Daoy (cell line): ENCODE data around the gene PCSK2. TPM values are rescaled to one million over a fixed set of nuclear protein-coding genes. Genes with fewer than 3 reads are reported as not detected.

ENCODE experiments used
- DNase-seq: peaks from one replicate; pipeline ENCODE4 v3.0.0-alpha.2; 2015; ENCODE audit warnings: low read depth
- total RNA-seq: library from RNA; depleted of rRNA; stranded (reverse); fragments of >200 nt; shearing (Covaris generic); gene quantifications from 2 replicates; pipeline ENCODE4 v1.2.3, GENCODE V29; 2014

Gene PCSK2
- total RNA-seq, 1 experiment from 2014 or later = not detected

DNA sequence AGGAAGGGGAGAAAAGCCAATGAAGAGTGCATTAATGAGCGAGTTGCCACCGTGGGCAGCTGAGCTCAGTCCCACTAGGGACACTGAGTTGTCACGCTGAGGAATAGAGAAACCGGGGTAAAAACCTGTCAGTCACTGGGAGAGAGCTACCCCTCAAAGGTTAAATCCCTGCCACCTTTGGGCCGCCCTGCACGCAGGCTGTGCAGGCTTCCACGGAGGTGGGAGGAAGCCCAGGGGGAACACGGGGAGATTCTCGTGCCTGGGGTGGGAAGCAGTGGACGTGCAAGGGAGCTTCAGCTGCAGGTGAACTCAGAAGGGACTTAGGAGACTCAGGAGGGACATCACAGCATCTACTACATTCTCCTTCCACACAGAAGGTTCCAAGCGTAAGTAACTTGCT, 253.9 kb downstream of the PCSK2 start:
- no peak for DNase-seq

- no peak for DNase-seq
Measured at GRCh38 chr20:17481661-17482060, 254.8 kb downstream of the PCSK2 start.

GRCh38 chr20:17482536-17482935, 255.7 kb downstream of the PCSK2 start:
- no peak for DNase-seq

DNA sequence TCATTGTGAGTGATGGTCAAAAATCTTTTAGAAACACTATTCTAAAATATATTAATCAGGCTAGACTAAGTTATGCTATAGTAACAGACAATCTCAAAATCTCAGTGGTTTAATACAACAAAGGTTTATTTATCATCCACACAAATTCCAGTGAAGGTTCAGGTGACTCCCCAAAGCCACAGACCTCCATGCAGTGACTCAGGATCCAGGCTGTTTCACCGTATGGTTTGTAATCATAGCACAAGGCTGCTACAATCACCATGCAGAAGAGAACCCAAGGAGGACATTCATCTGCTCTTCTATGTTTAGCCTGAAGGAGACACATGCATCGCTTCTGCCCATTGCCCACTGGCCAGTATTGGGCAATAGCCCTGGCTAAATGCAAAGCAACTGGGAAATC, 258.2 kb downstream of the PCSK2 start:
- no peak for DNase-seq

DNA sequence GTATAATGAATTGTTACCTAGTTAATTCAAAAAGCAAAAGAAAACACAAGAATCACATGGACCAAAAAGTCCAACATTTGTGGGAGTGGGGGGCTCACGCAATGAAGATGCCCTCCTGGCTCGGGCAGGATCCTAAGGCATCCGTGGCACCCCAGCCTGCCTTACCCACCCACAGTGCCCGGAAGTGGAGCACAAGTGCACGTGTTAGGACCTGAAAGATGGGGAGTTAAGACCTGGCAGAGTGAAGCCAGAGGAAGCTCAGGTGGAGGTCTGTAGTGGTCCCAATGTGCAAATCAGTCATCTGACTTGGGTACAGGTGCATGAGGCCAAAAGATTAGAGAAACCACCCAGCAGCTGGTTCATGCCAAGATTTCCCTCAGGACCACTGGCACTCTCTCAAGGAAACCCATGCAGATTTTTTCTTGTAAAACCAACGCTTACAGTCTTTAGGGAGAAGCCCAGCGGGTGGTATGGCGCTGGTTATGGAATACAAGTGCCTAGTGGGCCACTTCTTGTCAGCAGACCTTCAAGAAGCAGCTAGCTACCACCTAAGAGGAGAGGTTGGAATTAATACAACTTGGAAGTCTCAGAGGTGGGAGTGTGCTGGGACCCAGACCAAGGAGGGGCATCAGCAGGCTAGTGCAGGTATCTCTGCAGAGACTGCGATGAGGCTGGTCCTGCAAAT, 262.2 kb downstream of the PCSK2 start:
- DNase-seq = no peak

- DNase-seq = no peak
Measured at GRCh38 chr20:17490501-17490900, 263.7 kb downstream of the PCSK2 start.

DNA sequence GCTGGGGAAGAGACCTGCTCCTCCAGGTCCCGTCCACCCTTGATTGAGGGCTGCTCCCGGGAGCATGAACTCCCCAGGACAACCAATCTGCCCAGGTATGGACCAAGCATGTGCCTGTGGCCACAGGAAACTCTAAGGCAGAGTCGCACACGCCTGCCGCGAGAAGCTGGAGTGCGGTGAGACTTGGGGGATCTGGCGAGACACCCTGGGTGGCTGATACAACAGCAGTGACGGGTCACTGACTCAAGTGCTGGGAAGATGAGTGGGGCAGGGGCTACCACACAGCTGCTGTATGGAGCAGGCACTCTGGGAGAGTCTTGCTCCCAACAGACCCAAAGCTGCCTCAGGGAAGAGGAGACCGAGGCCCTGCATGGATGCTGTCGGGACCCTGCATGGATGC, 264.2 kb downstream of the PCSK2 start:
- DNase-seq = peak; percentile 47

GRCh38 chr20:17491488-17491887, 264.6 kb downstream of the PCSK2 start:
- no peak for DNase-seq

DNA sequence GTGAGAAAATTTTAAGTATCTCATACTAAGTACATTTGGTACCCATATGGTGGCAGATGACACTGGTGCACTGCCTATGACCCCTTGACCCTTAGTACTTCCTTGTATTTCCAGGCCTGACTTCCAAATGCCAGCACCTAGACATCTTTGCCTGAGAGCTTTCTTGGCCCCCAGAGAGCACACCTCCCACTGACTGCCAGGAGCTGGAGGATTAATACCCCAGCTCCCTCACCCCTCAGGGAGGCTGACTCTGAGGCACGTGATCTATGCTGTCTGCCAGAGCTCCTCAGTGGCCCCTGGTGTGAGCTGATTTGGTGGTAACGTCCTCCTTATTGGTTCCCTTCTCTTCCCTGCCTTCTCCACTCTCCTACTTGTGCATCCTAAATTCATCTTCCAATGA, 266.3 kb downstream of the PCSK2 start:
- no peak for DNase-seq

DNA sequence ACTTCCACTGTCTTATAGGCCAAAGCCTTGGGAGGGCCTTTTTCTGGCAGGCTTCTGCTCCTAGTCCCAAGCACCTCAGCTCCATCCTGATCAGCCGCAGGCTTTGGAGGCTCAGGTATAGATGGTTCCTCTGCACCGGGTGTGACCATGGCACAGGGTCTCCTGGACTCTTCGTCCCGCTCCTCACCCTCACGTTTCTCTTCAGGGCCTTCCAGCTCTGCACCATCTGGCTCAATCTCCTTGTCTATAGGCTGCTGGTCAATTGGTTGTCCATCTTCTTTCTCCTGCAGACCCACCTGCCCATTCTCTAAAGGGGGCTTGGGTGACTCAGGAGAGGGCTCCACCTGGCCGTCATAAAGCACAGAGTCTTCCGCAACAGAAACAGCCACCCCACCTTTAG, 267.4 kb downstream of the PCSK2 start:
- DNase-seq = no peak

DNA sequence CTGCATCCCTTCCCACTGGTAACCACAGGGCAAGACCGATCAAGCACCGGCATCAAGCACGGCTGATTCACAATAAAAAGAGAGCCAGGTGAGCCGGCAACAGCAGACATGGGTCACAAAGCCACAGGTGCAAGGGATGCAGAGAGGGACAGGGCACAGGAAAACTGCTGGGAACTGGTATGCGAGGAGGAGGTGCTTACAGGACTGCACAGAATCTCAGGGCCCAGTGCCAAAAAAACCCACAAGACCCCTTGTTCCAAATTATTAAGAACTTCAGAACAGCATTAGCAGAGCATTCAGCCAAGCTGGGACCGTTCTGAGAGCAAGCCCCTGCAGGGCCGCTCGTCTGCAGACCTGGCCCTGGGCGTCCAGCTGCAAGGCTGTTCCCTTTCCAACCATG, 269.0 kb downstream of the PCSK2 start:
- DNase-seq = no peak

GRCh38 chr20:17497821-17498580, 271.2 kb downstream of the PCSK2 start:
- DNase-seq = no peak

DNA sequence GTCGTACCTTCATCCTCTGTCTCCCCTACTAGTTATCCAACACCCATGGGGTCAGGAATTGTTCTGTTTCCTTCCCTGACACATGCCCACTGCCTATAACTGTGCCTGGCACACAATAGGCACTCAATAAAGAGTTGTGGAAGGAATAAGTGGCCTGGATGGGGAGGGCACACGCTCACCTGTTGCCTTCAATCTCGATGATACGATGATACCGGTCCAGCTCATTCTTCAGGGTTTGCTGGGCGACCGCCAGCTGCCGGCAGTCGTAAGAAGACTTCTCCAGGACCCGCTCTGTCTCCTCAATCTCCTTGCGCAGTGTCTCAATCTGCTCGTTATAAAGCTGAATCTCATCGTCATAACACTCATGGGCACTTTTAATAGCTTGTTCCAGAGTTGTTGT, 271.8 kb downstream of the PCSK2 start:
- DNase-seq = no peak

DNA sequence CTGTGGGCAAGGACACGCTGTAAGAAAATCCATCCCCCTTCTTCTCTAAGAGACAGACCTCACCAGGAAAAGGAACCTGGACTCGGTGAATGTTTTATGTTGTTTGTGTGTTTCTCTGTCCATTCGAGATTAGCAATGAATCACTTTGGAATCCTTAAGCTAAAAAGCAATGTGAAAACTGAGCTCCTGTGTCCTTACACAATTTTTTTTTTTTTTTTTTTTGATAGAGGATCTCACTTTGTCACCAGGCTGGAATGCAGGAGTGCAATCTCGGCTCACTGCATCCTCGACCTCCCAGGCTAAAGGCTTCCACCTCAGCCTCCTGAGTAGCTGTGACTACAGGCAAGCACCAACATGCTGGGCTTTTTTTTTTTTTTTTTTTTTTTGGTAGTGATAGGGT, 272.2 kb downstream of the PCSK2 start:
- peak; percentile 15 for DNase-seq

GRCh38 chr20:17500271-17500670, 273.4 kb downstream of the PCSK2 start:
- DNase-seq = no peak

DNA sequence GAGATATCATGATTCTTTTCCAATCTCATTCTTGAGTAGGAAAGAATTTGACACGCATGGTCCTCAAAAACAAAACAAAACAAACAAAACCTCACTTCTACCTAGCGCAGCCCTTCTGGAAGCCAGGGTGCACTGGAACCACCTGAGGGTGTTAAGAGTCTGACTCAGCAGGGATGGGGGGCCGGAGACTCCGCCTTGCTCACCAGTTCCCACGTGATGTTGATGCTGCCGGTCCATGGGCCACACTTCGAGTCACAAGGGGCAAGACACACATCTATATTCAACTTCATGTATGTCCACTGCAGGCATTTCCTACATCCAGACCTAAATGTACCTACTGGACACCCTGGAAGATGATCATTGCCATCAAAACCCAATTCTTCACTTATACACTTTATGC, 274.0 kb downstream of the PCSK2 start:
- DNase-seq = no peak

DNA sequence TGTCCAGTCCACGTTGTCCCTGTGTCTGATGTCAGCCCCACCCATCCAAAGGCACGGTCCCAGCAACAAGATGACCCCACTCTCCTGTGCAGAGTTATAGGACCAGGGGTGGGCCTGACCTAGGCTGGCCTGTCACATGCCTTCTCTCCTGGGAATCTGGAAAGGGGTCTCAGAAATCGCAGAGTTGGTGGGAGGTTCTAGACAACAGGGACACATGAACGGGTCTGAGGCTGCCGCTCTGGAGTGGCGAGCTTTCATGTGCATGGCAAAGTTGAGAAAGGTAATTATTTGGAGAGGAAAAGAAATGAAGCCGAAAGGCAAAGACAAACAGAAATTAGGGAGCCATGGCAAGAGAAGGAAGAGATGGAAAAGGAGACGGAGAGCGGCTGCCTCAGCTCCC, 274.9 kb downstream of the PCSK2 start:
- DNase-seq = no peak

DNA sequence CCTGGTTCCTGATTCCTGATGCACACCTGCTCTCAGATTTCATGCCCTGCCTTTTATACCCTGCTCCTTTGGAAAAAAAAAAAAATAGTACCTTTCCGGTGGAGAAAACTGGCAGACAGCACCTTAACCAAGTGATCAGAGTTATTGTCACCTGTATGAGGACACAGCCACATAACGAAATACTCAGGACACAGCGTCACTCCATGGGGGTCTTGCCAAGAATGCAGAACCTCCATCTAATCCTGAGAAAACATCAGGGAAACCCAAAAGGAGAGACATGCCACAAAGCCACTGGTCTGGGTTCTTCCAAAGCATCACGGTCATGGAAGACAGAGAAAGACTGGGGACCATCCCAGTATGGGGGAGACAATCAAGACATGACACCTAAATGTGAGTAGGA, 275.3 kb downstream of the PCSK2 start:
- no peak for DNase-seq

DNA sequence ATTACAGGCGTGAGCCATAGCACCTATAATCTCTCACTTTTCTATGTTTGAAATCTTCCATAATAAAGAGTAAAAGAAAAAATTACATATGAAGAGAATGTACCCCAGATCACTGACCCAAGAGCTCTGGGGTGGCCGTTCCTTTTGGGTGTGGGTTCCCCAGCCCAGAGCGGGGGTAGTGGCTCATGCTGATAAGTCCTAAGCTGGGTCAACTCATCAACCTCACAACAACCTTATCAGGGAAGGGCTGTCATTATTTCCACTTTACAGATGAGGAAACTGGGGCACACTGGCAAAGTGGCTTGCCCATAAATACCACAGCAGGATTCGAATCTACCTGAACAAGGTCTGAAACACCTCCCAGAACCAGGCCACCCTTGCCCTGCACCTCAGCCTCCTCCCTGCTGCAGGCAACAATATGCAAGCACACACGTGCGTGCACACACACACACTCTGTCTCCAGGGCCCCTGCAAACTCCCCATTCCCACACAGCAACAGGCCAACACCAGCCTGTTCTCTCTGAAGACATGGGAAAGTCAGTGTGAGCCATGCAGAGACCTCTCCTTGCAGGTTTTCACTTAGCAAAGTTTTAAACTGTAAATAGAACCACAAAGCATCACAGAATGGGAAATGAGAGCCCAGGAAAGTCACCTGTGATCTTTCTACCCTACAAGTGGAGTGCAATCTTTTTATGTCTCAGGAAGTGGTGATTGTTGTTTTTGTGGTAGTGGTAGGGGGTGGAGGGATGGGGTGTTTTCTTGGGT, 276.6 kb downstream of the PCSK2 start:
- no peak for DNase-seq

DNA sequence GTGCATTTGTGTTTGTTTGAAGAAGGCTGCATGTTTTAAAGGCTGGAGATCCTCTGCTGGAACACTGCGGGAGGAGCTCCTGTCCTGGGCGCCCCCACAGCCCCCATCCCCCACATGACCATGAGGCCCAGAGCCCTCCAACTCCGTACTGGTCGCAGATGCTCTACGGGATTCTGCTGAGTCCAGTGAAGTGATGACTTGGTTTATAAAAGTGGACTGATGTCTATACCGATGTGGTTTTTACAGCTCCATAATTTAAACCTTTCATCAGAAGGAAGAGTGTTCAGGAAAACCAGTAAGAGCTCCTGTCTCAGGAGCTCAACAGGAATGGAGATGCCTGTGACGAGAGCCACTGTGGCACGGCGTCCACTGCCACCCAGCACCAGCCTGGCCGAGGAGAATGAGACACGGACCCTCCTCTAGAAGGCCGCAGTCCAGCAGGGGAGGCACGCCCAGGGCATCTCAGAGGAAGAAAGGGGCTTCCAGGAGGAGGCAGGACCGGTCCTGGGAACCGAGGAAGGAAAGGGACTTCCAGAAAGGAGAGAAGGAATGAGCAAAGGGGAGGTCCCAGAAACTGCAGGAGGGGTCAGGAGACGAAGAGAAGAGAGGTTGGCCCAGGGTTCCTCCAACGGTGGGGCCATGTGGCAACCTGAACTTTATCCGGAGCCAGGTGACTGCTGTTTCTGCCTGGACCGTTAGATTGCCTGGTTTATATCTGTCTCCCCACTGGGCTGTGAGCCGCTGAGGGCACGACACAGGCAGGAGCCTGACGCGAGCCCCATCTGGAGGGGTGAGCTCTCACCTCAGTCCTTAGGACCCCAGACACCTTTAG, 277.4 kb downstream of the PCSK2 start:
- no peak for DNase-seq

DNA sequence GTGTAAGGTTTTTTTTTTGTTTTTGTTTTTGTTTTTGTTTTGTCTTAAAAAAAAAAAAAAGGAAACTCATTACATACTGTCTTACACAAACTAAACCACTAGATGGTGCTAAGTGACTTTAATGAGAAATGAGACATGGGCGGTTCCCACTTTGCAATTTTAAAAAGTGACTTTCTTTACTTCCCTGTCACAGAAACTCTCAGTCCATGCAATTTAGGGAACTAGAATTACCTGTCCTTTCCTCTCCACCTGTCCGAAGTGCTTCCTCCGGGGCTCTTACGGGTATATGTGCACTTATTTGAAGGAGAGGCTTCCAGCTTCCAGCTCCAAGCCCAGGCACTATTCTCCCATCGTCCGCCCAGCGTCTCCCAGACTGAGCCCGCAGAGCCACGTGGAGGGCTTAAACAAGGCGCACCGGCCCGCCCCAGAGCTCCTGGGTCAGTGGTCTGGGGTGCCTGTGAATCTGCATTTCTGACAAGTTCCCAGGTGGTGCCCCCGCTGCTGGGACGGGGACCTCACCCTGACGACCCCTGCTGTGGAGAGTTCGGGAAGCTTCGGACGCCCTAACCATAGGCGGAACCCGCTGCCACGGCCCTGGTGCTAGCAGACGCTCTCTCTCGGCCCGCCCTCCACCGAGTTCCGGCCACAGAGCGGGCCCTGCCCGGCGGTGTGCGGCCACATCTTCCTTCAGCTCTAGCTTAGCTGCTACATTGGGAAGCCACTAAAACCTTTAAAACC, 278.2 kb downstream of the PCSK2 start:
- DNase-seq = peak; percentile 37
